OCI-LY3 (cell line): ENCODE measurements around the gene MATN1.

Experiments used
- EZH2phosphoT487 ChIP-seq: fragments of 200-600 bp; shearing (Covaris generic); IDR thresholded peaks from 2 replicates; pipeline ENCODE4 v1.6.1; 2018; ENCODE audit warnings: antibody characterized with exemption, mixed run types, low read depth
- TF ChIP-seq, protein P1 (sequence below): fragments of 200-600, 300-600 bp; sonication (generic); IDR thresholded peaks from 2 replicates; pipeline ENCODE4 v1.5.1; 2014; ENCODE audit warnings: antibody characterized with exemption, low read length, low read depth

DNA sequence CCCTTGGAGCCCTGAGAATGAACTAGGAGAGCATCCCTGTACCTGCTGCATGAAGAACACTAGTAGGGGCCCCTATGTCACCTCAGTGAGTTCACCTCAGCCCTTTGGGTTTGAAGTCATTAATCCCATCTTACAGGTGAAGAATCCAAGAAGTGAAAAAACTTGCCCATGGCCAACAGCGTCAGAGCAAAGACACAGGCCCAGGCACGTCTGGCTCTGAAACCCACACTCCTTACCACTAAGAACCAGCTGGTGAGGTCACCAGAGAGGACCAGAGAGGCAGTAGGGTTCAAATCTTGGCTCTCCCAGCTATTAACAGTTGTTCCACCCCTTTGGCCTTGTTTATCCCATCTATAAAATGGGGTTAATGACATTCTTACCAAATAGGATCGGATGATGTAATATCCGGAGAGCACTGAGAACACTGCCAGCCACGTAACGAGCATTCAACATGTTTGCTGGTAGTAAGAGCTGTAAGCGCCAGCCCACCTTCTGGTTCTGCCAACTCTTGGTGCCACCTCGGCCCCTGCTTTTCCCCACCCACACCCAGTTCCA is 8.8 kb downstream of the MATN1 start:
- TF ChIP-seq, protein P1, sequence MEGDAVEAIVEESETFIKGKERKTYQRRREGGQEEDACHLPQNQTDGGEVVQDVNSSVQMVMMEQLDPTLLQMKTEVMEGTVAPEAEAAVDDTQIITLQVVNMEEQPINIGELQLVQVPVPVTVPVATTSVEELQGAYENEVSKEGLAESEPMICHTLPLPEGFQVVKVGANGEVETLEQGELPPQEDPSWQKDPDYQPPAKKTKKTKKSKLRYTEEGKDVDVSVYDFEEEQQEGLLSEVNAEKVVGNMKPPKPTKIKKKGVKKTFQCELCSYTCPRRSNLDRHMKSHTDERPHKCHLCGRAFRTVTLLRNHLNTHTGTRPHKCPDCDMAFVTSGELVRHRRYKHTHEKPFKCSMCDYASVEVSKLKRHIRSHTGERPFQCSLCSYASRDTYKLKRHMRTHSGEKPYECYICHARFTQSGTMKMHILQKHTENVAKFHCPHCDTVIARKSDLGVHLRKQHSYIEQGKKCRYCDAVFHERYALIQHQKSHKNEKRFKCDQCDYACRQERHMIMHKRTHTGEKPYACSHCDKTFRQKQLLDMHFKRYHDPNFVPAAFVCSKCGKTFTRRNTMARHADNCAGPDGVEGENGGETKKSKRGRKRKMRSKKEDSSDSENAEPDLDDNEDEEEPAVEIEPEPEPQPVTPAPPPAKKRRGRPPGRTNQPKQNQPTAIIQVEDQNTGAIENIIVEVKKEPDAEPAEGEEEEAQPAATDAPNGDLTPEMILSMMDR, result no peak
- no peak for TF ChIP-seq EZH2phosphoT487
